NCI-H1092 (cell line): ENCODE data around the gene DALRD3.
"Not testable (repeated sequence)": the region's sequence is repeated elsewhere in the genome, so short reads cannot be mapped to it uniquely, and the experiment has no call there.

ENCODE experiments used
- DNase-seq: peaks from one replicate; lab custom pipeline; 2025; lab: John Stamatoyannopoulos, UW

Gene DALRD3

DNA sequence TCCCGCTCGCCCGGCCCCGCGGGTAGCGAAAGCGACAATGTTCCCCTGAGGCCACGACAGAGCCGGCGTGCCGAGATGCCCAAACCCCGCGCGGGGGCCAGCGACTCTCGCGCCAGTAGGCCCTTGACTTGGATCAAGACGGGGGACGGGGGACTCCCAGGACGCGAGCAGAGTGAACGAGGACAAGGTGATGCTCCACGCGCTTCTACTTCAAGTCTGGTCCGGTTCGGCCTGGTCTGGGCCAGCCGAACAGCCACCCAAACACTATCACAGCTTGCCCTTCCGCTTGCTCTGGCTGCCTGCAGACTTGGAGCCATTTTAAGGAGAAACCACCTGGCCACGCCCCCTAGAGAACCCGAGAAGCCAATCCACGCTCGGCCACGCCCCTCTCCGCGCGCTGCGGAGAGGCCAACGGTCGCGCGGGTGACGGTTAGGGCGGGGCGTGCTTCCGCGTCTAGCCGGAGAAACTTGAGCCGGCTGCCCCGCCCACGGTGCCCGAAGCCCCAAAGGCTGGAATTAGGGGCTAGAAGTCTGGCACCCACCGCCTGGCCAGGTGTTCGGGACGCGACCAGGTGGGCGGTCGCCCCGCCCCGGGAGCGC lies 2.9 kb upstream of the DALRD3 start:
- DNase-seq: peak; percentile 95

DNA sequence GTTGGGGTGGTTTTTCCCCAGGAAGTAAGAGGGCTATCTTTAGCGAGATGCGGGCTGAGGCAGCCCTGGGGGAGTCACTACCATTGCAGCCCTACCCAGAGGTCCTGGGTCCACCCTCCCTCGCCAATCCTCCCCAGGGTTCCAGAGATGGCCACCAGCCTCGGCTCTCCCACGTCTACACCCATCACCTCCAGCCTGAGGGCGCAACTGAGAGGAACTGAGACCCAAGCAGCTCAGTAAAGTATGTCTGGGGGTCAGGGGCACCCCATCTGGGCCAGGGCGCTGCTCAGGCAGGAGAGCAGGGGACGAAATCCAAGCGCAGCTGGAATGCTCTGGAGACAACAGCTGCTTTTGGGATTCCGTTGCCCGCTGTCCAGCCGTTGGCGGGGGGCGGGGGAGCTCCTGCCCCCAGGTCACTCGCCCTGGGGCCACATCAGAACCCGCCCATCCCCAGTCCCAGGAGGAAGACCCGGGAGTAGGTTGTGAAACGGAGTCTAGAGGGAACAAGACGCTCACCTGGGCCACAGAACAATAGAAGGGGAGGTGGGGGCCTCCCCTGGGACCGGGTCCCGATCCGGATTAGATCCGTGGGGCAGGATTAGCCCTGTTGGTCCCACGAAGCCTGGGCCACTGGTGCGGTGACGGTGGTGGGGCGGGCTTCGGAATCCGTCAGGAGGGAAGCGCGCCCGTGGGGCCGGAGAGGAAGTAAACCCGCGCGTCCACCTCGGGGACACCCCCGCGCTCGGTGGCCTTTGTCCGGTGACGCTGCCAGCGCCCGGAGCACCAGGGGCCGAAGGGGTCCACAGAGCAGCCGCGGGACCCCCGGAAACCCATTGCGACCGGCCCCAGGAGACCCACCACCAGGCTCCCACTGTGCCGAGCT lies 2.2 kb upstream of the DALRD3 start:
- DNase-seq: no peak

DNA sequence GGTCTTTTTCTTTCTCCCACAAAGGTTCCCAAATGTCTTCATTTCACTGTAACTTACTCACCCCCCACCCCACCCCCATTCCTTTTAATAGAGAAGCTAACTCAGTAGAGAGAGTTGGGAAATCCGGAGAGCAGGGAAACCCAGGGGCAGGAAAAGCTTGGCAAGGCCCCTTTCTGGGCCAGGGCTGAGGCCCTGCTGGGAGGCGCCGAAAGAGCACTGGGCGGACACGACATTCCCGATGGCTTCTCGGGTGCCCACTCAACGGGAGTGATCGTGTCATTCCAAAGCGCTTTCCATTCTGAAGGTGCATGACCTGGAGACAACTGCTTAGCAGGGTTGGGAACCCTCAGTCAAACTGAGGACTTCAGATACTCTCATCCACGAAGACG lies 1.6 kb upstream of the DALRD3 start:
- DNase-seq: no peak

DNA sequence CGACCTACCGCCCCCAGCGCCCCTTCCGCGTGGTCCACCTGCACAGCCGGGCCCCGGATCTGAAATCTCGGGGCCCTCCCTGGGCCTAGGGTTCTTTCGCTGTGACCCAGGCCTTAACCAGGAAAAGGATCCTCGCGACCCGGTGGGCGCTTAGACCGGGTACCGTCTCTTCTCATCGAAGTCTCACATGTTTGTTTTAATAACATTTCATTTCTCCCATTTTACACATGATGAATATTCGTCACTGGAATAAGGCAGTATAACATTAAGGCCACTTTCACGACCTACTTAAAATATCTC lies 277 bp upstream of the DALRD3 start:
- no peak for DNase-seq

DNA sequence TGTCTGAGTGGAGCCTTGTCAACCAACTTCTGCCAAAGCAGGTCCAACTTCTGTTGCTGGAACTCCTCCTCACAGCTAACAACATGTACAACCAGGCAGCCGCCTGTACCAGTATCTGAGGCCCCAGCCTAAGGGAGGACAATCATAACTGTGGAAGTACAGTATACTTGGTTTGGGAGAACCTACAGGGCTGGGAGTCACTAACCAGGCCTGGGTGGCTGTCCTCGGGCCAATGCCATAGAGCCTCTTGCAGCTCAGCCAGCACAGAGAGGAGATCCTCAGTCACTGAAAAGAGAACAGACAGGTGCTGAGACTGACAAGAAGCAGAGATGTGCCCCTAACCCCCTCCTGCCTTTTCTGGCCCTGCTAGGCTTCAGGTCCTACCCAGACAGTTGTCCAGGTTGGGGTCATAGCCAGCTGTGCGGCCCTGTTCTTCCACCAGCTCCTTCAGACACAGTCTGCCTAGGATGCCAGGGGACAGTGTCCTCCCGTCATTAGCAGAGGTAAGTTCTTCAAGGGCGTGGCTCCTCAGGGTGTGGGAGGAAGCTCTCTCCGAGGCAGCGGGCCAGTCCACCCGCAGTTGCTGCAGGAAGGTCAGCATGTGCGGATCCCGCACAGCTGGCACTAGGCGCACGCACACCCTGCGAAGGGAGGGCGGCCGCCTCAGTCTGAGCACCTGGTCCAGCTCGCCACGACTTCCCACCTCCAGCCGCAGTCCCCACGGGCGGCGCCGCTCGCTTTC lies 980 bp downstream of the DALRD3 start:
- DNase-seq: no peak

DNA sequence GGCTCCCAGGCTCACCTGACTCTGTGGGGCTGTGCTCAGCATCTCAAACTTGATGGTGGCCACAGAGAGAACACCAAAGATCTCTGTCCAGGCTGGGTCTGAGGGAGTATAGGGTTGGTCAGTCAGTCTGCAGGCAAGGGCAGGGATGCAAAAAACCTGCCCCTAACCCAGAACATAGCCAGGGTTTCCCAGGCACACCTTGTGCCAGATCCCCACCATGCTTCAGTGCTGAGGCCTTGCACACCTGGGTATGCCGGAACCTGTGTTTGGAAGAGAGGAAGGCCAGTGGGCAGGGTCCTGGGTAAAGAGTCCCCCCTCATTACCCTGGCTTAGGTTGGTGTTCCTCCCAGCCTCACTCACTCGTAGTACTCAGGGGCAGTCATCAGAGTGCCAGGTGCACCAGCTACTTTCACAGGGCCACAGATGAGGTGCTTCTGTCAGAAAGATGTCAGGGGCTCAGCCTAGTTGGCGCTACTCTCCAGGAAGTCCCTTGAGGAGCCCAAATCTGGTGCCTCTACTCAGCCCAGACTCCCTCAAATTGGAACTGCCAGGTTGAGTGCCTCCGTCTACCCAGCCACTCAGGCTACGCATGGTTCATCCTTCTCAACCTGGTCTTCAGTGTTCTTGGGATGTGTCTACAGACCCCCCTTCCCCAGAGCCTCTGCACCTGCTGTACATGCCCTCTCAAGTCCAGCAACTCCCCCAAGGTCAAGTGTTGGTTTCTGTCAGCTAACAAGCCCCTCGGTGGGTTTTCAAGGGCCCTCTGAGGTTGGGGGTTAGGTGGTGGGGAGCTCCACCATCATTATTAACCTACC lies 1.8 kb downstream of the DALRD3 start:
- no peak for DNase-seq

DNA sequence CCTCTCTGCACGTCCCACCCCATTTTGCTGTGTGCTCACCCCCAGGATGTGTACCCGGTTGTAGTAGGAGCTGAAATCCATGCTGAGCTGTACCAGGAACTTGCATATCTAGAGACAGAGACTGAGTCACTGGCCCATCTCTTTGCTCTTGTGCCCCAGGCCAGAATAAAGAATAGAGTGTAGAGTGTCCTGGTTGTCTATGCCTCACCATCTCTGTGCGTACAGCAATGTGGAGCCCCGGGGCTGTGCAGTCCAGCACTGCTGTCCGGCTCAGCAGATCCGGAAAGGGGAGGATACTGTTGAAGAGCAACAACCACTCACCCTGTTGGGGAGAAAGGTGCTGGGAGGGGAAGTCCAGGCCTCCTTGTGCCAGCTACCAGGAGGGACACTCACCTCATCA lies 2.6 kb downstream of the DALRD3 start:
- DNase-seq: no peak

DNA sequence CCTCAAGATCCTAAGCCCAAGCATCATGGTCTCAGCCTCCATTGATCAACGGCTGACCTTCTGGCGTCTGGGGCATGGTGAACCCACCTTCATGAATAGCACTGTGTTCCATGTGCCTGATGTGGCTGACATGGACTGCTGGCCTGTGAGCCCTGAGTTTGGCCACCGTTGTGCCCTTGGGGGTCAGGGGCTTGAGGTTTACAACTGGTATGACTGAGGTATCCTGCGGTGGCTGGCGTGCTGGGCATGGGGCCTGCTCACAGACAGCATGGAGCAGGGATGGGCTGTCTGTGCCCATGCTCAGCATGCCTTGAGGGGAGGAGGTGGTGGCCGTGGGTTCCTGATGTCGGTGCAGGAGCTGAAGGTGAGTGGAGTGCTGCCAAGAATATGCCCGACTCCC lies 3.3 kb downstream of the DALRD3 start:
- DNase-seq: no peak

DNA sequence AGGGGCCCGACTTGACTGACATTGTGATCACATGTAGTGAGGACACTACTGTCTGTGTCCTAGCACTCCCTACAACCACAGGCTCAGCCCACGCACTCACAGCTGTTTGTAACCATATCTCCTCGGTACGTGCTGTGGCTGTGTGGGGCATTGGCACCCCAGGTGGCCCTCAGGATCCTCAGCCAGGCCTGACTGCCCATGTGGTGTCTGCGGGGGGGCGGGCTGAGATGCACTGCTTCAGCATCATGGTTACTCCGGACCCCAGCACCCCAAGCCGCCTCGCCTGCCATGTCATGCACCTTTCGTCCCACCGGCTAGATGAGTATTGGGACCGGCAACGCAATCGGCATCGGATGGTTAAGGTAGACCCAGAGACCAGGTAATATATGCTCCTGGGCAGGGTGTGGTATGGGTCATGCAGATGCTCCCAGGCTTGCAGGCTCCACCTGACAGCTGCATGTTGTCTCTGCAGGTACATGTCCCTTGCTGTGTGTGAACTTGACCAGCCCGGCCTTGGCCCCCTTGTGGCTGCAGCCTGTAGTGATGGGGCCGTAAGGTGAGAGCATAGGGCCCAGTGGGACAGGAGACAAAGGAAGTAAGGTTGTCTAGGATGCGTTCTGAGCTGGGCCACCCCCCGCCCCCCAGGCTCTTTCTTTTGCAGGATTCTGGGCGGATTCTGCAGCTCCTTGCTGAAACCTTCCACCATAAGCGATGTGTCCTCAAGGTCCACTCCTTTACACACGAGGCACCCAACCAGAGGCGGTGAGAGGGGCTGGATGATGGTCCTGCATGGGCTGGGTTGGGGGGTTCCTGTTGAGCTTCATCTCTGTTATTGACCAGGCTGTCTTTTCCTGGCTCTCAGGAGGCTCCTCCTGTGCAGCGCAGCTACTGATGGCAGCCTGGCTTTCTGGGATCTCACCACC lies 4.4 kb downstream of the DALRD3 start:
- DNase-seq: no peak

DNA sequence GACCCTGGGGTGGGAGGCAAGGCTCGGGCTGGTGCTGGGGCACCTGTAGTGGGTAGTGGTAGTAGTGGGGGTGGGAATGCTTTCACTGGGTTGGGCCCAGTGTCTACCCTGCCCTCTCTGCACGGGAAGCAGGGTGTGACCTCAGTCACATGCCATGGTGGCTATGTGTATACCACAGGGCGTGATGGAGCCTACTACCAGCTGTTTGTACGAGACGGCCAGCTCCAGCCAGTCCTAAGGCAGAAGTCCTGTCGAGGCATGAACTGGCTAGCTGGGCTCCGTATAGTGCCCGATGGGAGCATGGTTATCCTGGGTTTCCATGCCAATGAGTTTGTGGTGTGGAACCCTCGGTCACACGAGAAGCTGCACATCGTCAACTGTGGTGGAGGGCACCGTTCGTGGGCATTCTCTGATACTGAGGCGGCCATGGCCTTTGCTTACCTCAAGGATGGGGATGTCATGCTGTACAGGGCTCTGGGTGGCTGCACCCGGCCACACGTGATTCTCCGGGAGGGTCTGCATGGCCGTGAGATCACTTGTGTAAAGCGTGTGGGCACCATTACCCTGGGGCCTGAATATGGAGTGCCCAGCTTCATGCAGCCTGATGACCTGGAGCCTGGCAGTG lies 5.2 kb downstream of the DALRD3 start:
- no peak for DNase-seq

DNA sequence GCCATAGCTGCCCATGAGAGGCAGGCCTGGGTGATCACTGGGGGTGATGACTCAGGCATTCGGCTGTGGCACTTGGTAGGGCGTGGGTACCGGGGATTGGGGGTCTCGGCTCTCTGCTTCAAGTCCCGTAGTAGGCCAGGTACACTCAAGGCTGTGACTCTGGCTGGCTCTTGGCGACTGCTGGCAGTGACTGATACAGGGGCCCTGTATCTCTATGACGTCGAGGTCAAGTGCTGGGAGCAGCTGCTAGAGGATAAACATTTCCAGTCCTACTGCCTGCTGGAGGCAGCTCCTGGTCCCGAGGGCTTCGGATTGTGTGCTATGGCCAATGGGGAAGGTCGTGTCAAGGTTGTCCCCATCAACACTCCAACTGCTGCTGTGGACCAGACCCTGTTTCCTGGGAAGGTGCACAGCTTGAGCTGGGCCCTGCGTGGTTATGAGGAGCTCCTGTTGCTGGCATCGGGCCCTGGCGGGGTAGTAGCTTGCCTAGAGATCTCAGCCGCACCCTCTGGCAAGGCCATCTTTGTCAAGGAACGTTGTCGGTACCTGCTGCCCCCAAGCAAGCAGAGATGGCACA lies 5.9 kb downstream of the DALRD3 start:
- DNase-seq: no peak

DNA sequence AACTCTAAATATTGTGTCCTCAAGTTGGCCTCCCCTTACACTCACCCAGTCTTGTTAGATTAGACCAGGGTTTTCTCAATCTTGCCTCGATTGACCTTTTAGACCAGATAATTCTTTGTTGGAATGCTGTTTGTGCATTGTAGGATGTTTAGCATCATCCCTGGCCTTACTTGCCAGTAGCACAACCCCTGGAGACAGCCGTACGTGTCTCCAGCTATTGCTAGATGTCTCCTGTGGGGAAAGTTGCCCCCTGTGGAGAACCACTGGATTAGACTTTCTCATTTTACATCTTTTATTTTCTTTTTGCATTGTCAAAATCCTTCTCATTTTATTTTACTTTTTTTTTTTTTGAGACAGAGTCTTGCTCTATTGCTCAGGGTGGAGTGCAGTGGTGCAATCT lies 9.0 kb downstream of the DALRD3 start:
- DNase-seq: no peak

DNA sequence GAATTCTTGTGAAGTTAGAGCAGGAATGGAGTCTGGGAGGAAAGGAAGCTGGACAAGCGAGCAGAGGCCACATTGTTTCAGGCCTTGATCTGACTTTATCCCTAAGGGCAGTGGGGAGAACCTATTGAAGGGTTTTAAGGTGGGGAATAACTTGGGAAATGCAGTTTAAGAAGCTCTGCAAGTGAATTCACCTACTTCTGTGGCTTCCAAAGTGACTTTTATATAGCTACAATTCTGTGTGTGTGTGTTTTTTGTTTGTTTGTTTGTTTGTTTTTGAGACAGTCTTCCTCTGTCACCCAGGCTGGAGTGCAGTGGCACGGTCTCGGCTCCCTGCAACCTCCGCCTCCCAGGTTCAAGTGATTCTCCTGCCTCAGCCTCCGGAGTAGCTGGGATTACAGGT lies 9.8 kb downstream of the DALRD3 start:
- not testable (repeated sequence) for DNase-seq

DNA sequence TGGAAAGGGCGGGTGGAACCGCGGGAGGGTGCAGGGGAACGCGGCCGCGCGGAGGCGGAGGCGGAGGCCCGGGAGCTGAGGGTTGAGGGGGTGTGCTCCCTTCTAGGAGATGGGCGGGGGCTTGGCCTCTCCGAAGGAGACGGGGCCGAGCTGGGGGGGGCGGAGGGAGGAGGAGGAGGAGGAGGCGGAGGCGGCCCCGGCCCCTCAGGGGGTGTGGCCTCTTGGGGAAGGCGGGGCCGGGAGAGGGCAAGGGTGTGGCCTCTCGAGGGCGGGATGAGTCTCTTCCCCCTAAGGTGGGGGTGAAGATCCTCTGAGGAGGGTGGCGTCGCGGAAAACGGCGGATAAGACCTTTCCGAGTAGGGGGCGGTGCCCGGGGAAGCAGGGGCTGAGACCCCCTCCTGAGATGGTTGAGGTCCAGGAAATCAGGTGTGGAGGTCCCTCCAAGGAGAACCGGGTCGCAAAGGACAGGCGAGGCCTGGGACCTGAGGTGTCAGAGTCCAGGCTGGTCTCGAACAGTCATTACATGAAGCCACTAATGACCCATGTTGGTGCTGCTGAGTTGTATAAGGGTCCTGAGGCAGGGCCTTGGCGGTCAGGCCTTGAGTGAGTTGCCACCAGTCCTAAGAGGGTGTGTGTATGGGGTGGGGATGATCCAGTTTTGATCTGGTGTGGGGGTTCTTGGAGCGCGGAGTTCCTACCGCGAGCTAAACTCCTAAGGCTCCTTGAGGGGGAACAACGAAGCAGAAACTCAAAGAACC lies 10.4 kb downstream of the DALRD3 start:
- DNase-seq: peak; percentile 49

DNA sequence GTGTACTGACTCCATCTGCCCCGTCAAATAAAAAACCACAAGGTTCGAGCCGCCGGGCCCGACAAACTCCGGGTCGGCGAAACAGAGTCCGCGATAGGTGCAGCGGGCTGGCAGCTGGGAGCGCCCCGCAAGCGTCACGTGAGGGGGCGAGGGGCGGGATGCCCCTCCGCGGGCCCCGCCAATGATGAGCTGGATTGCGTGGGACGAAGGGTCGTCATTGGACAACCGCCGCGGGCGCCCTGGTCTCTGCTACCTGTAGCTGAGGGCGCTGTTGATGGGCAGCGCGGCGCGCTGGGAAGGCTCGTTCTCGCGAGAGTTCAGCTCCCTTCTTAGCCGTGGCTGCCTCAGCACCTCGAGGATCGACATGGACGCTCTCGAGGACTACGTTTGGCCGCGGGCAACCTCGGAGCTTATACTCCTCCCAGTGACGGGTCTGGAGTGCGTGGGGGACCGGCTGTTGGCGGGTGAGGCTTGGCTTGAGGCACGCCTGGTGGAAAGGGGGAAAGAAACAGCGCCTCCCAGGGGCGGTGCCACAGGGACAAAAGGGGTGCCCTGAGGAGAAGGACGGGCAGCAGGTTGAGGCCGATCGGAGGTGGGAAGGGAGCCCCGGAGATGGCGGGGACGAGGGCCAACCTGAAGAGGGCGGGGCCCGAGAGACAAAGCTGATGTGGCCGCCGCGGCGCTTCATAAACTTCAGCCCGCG lies 11.2 kb downstream of the DALRD3 start, which contains the start of gene WDR6:
WDR6 (plus strand) TSS at position 324 of the 703 bp plus-strand sequence; CDS start at position 365, 41 bp downstream.
- peak; percentile 95 for DNase-seq

DNA sequence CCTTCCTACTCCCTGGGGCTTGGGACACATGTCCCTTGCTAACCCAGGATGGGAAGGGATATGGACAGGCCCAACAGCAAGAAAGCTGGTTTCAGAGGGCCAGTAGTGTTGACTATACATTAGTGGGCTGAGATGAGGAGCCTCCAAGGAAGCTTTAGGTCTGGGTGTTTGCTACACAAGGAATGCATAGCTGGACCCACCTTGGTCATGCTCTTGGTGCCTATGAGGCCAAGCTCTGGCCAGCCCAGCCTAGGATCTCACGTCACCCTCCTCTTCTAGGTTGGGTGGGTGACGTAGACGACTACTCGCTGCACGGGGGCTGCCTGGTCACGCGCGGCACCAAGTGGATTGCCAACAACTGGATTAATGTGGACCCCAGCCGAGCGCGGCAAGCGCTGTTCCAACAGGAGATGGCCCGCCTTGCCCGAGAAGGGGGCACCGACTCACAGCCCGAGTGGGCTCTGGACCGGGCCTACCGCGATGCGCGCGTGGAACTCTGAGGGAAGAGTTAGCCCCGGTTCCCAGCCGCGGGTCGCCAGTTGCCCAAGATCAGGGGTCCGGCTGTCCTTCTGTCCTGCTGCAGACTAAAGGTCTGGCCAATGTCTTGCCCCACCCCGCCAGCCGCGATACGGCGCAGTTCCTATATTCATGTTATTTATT lies 11.8 kb downstream of the DALRD3 start:
- no peak for DNase-seq

DNA sequence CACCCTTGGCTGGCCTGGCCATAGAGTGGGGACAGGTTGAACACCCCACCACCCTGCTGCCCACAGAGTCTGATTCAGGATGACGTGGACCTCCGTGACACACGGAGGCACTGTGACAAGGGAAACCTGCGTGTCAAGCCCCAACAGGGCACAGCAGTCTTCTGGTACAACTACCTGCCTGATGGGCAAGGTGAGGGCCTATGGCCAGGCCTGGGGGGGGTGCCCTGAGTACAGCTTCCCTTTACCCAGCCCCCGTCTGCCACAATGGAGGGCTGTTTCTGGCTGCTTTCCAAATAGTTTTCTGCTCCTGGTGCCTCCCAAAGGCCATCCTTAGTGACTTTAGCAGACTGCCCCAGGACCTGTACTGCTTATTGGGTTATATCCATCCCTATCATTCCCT lies 12.4 kb downstream of the DALRD3 start:
- DNase-seq: no peak

DNA sequence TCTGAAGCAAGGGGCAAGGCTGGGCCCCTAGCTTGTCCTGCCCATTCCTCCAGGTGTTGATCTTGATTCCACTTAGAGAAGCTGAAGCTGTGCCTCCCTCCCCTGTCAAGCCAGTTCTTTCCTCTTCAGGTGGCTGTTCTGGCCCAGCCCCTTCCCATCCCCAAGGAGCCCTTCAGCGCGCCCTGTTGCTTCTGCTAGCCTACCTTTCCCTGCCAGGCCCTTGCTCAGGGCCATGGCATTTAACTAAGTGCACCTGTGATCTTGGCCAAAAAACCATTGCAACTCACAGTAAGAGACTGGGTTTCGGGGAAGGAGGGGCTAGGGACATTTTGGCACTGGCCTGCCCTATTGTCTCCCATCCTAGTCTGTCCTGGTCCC lies 13.1 kb downstream of the DALRD3 start:
- DNase-seq: no peak
